Hepatic stellate cell (primary cell): Measurements from ENCODE around the gene SGMS1.
"Not testable (repeated sequence)": the region's sequence is repeated elsewhere in the genome, so short reads cannot be mapped to it uniquely, and the experiment has no call there.

Experiments used
- DNase-seq: peaks from one replicate; pipeline ENCODE4 v3.0.0; 2011; ENCODE audit warnings: low spot score

The SGMS1 gene

DNA sequence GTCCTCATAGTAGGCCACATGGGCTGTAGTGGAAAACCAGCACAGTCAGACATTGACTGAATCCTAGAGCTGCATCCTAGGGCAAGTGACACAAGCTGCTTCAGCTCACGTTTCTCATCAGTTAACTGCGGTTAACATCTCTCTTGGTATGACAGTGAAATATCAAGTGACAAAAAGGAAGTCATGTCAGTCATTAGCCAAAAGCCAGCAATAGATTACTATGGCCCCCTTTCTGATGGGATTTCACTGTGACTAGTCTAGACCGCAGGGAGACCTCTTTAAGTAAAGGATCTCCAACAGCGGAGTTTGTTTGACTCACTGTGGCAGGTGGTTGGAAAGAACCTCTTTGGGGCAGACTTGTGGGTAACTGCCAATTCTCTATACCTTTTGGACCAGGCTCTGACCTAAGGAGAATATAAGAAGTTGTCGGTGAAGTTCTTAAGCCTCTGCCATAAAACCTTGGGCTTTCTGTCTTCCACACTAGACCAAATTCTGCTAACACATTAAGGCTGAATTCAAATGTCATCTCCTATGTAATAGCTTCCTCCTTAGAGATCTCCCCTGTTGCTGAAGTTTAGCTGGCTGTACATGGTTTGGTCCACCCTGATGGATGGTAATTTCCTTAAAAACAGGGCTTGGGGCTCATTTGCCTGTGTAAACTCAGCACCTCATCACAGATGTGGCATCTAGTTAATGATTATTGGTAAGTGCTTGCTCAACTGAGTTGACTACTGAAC, 115.3 kb downstream of the SGMS1 start:
- no peak for DNase-seq

DNA sequence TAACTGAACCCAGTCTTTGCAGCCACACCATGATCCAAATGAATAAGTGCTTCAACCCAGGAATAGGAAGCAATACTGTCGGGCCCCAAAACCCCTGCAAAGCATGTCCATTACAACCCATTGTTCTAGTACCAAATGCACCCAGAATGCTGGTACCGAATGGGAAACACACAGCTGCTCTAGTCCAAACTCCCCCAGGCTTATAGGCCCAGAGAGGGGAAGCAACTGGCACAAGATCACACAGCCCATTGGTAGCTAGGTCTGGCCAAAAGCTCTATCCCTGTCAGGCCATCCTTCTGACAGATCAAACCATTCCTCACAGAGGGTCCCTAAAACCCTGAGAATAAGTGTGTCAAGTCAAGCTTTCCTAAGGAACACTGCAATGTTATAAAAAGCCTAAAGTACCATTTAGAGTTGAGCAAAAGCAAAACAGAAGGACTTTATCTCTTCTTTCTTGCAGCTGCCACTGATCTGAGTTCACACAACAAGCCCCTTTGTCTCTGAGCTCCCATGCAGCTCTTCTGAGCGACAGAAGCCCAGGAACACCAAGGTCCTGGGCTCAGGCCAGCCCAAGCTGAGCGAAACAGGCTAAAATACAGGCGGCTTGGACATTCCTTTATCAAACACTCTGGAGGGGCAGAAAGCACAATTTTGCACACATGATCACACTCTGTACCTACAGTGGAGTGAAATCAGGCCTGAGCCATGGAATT, 116.7 kb downstream of the SGMS1 start:
- no peak for DNase-seq

DNA sequence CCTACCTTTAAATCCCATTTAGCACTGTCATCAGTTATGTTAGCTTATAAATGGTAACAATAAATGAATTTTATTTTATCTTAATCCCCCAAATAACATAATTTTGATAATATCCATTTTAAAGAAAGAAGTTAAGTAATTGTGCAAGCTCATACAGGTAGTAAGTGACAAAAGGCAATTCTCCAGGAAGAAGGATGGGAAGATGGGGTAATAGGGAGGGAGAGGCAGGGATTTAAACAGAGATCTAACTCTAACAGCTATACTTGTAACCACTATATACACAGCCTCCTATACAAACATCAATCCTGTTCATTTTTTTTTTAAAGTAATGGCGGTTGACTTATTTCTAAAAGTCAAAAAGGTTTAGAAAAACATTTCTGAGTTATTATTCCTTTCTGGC, 119.4 kb downstream of the SGMS1 start:
- no peak for DNase-seq

DNA sequence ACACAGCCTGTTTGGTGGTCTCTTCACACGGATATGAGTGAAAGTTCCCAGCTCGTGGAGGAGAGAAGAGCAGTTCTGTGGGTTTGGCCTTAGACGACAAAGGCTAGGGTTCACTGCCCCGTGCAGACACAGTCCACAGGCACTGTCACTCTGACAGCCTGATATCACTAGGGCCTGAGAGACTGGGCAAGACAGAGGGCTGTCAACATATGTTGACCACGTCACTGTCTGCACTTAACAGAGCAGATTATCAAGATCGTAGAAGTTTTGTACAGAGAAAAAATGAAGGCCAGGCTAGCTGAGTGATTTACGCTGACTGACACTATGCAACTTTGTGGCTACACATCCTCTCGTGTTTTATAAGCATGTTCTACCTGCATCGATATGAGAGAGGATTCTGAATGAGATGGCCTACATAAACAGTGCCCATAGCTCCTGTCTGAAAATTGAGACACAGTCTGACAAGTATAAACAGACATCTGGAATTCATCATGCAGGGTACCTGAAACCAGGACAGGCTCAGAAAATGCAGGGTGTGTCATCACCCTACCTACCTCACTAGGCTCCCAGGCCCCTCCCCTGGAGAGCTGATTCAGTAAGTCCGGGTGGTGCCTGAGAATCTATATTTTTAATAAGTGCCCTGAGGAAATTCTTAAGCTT, 120.0 kb downstream of the SGMS1 start:
- no peak for DNase-seq

DNA sequence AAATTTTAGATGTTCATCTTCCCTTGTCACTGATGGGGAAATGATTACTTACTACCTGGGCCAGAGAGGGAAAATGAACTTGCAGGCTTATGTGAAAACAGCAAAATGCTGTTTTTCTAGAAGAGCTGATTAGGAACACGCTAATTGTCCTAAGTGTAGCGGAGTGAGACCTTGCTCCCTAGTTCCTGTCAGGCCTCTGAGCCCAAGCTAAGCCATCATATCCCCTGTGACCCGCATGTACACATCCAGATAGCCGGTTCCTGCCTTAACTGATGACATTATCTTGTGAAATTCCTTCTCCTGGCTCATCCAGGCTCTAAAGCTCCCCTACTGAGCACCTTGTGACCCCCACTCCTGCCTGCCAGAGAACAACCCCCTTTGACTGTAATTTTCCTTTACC, 120.6 kb downstream of the SGMS1 start:
- DNase-seq, result not testable (repeated sequence)

DNA sequence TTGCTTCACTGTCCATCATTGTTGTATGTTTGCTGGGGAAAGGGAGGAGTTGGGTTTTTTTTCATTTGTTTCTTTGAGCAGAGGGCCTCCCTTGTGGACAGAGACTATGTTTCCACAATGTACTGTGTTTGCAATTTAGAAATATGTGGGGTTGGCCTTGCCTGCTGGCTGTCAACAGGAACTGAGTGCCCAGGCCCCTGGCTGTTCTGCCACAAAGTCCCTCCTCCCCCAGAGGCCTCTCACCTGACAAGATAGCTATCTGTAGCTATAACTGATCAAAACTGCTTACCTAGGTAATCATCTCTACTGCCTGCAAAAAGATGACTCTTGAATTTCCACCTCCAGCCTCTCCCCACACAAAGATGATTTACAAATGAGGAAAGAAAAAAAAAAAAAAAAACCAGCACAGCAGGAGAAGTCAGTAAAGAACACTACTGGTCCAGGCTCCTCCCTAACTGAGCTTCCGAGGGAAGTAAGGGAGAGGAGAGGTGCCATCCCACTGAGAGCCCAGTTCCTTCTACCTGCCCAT, 121.8 kb downstream of the SGMS1 start:
- no peak for DNase-seq

DNA sequence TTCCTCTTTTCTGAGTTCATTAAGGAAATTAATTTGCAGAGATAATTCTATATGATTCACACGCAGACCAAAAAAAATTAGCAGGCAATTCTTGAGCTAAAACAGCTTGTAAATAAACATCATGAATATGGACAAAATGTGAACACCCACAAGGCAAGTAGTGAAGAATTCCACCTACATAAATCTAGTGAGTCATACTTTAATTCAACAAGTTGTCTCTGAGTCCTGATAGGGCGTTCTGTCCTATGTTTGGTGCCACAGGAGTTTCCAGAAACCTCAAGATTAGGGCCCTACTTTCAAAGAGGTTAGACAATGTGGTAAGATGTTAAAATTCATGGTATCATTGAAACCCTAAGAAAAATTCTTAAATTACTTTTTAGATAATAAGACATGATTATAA, 122.3 kb downstream of the SGMS1 start:
- DNase-seq, result no peak

DNA sequence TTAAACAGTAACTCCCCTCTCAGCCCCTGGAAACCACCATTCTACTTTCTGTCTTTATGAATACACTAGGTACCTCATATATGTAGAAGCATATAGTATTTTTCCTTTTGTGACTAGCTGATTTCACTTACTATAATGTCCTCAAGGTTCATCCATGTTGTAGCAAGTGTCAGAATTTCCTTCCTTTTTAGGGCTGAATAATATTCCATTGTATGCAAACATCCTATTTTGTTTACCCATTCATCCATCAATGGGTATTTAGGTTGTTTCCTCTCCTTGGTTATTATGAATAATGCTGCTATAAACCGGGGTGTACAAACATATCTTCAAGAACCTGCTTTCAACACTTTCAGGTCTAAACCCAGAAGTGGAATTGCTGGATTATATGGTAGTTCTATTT, 125.3 kb downstream of the SGMS1 start:
- no peak for DNase-seq

DNA sequence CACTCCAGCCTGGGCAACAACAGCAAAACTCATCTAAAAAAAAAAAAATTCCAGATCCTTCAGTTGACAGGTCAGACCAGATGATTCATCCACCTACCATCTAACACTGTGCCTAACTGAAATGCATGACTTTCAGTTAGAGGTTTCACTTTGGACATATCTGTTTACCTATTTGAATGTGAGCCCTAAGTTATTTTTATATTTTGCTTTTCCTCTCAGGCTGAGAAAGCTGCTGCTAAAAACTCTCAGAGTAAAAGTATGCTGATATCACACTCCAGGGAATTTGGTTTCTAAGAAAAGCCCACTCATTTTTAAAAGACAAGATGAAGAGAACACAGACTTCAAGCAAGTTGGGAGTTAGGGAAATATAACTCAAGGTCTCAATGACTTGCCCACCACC, 126.0 kb downstream of the SGMS1 start:
- peak; percentile 50 for DNase-seq

DNA sequence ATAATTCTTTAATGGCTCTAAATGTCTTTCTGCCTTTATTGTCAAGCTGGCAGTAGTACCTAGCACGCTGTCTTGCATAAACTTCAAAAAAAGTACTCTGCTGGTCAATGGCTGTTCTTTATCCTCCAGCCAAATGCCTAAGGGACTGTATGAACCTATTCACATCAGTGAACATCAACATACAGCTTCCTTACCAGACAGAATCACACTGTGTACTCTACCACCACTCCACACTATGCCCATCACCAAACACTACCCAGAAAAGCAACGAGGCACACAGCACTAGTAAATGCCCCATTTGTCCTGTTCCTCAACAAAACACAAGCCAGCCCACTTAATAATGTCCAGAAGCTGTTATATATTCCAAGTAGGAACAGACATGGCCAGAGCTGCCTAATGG, 127.5 kb downstream of the SGMS1 start:
- no peak for DNase-seq

DNA sequence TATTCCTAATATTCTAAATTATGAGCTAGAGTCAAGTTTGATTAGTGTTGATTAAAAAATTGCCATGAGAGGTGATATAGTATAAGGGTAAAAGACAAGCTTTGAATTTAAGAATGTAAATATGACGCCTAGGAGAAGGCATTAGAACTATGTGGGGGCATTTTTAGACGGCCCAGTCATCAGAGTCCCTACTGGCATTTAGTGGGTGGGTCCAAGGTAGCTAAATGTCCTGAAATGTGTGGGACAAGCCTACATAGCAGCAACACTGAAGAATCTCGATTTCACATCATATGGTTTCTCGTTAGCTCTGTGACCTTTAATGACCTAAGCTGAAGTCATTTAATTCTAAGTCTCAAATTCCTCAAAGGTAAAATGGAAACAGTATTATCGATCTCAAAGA, 133.5 kb downstream of the SGMS1 start:
- no peak for DNase-seq

DNA sequence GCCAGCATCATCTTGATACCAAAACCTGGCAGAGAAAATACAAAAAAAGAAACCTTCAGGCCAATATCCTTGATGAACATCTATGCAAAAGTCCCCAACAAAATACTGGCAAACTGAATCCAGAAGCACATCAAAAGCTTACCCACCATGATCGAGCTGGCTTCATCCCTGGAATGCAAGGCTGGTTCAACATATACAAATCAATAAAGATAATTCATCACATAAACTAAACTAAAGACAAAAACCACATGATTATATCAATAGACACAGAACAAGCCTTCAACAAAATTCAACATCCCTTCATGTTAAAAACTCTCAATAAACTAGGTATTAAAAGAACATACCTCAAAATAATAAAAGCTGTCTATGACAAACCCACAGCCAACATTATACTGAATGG, 139.2 kb downstream of the SGMS1 start:
- not testable (repeated sequence) for DNase-seq

DNA sequence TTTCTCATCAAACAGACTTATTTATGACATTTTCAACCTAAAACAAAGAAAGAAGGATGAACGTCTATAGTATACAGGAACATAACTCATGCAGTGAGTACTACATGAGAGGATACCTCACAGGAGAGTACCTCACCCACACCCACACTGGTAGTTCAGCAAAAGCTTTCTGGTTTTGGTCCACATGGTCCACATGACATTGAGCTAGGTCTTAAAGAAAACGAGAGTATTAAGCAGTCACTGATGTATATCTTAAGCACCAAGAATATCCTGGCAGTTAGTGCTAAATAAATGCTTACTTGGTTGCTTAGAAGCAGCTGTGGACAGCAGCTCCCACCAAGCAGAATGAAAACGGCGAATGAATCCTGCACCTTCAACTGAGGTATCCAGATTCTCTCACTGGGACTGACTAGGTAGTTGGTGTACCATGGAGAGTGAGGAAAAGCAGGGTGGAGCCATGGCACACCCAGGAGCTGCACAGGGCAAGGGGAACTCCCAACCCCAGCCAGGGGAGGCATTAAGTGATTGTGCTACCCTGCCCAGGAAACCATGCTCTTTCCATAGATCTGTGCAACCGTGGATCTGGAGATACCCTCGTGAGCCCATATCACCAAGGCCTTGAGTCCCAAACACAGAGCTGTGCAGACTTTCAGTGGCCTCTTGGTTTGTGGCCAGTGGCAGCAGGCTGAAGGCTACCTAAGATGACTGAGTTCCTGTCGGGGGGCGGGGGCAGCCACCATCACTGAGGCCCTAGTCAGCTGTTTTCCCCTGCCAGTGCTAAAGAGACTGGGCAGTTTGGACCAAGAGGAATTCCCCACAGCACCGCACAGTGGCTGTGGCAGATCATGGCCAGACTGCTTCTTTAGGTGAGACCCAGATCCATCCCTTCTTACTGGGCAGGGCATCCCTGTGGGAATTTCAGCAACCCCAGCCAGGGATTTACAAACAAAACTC, 143.4 kb downstream of the SGMS1 start:
- no peak for DNase-seq

DNA sequence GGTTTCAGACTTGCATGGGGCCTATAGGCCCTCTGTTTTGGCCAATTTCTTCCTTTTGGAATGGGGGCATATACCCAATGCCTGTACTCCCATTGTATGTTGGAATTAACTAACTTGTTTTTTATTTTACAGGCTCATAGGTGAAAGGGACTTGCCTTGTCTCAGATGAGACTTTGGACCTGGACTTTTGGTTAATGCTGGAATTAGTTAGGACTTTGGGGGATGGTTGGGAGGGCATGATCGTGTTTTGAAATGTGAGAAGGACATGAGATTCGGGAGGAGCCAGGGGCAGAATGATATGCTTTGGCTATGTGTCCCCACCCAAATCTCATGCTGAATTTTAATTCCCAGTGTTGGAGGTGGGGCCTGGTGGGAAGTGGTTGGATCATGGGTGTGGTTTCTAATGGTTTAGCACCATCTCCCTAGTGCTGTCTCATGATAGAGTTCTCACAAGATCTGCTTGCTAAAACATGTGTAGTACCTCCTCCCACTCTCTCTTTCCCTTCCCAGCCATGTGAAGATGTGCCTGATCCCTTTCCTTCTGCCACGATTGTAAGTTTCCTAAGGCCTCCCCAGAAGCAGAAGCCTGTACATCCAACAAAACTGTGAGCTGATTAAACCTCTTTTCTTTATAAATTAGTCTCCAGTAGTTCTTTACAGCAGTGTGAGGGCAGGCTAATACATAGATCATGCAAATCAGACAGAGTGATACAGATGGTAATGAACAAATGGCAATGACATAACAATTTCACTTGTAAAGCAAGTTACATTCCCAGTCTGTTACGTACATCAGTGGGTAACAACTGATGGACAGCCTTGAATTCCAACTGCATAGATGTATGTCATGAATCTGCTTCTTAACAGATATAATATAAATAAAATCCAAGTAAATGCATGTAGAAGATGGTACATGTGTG, 146.2 kb downstream of the SGMS1 start:
- no peak for DNase-seq

DNA sequence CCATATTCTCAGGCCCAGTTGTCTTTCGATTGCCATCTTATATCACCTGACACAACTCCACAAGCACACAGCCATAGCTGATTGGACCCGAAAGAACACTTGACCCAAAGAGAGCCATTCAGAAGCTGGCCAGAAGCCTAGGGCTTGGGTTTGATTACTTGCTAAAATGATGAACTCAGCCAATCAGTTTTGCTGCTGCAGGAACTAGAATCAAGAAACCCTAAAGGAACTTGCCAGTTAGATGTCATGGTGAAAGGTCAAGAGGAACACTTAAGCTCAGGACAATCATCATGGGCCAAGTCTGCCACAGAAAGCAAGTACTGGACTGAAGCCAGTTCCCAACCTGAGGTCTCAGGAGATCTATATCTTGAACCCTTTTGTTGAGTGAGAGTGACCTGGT, 150.0 kb downstream of the SGMS1 start:
- no peak for DNase-seq

DNA sequence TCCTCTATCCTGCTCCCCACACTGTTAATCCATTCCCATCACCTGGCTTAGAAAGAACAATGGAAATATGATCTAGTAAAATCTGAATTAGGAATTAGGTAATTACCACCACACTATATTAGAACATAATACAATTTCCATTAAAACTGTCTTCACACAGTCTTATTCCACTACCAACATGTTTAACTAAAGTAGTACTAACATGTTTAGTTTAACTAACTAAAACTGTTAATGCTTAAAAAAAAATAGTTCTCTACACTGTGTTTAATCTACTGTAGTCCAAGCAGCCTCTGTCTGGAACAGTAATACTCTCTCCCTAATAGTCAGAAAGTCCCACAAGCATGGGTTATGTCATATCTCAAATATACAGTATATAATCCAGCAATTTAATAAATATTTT, 150.8 kb downstream of the SGMS1 start:
- DNase-seq, result no peak

DNA sequence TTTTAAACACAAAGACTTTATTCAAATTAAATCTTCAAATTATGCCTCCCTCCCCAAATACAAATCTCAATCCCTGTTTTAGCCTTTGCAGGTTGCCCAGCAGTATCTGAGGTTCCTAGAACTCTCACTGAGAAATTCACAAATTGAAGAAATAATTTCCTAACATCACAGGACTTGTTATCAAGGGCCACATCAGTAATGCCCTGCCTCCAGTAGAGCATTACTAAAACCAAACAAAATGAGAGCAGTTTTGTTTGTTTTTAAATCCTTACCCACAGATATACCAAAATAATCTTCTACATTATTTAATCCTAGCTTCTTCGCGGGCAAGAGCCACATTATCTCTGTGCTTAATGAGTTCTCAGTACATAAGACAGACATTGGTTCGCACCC, 152.2 kb downstream of the SGMS1 start:
- no peak for DNase-seq

DNA sequence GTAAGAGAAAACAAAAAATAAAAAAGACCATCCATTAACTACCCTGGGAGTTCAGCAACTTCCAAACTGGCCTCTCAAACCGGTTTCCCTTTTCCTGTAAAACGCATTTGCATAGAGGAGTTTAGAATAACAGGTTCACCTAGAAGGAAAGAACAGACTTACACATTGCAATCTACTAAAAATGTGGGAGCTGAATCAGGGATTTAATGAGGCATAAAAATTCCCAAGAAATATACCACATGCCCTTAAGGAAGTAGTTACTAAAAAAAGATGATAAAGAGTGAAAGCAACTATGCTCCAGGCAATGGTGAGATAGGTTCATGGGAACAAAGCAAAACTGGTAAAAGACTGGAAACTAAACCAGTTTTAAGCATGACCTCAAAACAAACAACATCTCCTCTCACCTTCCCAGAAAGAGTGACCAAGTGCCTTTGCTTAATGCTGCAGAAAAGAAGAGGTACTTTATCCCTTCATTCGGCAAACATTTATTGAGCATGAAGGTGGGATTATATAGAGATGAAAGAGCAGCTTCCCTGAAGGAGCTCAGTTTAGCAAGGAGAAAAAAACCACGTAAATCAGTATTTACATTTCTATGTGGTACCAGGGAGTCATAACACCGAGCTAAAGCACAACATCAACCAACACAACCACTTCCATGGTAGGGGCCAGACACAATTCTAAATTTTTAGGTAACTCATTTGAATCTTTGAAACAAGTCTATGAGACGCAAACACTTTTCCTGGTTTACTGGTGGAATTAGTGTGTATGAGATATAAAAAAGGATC, 152.8 kb downstream of the SGMS1 start:
- no peak for DNase-seq

DNA sequence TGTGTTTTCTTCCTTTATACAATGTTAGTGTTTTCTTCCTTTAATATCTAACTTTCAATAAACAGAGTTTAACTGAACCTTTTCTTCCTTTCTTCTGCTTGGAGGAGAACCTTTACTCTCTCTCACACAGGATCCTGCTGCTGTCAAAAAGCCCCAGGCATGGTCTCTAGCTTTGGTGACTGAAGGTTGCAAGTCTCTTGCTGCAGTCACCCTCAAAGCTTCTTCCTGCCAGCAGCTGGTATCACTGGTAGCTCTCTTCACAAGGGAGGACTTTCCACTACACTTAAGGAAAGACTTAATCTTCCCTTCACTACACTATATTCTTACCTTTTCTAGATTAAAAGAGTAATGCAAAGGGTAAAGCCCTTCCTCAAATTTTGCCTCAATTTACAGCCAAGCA, 153.4 kb downstream of the SGMS1 start:
- no peak for DNase-seq

DNA sequence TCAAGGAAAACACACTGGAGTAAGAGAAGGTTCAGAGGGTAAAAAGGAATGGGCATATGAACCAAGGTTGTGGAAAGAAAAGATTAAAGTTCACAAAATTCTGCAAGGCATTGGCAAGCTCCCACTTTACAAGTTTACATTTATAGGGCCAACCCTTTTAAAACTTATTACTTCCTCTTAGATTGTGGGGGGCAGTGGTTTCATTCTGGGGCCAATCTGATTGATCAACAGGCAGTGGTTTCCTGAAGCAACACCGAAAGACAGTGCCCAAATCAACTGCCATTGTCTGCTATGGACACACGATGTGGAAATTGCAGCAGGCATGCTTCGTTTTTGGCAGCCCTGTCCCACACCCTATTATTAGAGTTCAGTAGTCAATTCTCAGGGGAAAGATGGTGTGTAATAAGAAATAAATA, 154.0 kb downstream of the SGMS1 start:
- no peak for DNase-seq
